HEK293 (cell line): ENCODE results near the gene ABCA7.
A peak's percentile ranks its signal among the peaks of the same experiment; 100 is the strongest.

Experiments used
- CTCF ChIA-PET: fragments of 350-600 bp; formaldehyde crosslinking; extraction: SDS; loops from one replicate; lab custom pipeline; 2021; ENCODE audit warnings: antibody characterized with exemption; lab: Yijun Ruan, JAX
- POLR2A ChIA-PET: fragments of 300-600 bp; formaldehyde crosslinking; extraction: SDS; loops from one replicate; lab custom pipeline; 2020; ENCODE audit warnings: antibody characterized with exemption, inconsistent platforms; lab: Yijun Ruan, JAX
- H3K27ac ChIP-seq: fragments of 200-500 bp; sonication (Bioruptor generic); 2 replicates; pipeline ENCODE4 v1.5.1; 2014; ENCODE audit warnings: low read depth, low read length, control low read depth, inconsistent platforms; ENCODE audit errors: extremely low read depth
- H3K36me3 ChIP-seq, 2 experiments: fragments of 200-500 bp in 1 of 2; sonication (Bioruptor generic) in 1 of 2; 1 replicate in 1 of 2; 2 replicates in 1 of 2; pipeline ENCODE4 v1.5.1; 2014 to 2017; ENCODE audit warnings: inconsistent platforms in 2 of 2, low read length in 2 of 2; ENCODE audit not compliant: control insufficient read depth in 2 of 2, insufficient read depth in 1 of 2
- H3K4me1 ChIP-seq: fragments of 200-500 bp; sonication (Bioruptor generic); 2 replicates; pipeline ENCODE4 v1.5.1; 2014; ENCODE audit warnings: mild to moderate bottlenecking, low read length, inconsistent platforms; ENCODE audit not compliant: control insufficient read depth, insufficient read depth
- H3K4me3 ChIP-seq: 2 replicates; pipeline ENCODE4 v1.5.1; 2011; ENCODE audit warnings: low read depth, mild to moderate bottlenecking, control low read depth, low read length, moderate library complexity
- H3K9me3 ChIP-seq: fragments of 200-500 bp; sonication (Bioruptor generic); 2 replicates; pipeline ENCODE4 v1.5.1; 2014; ENCODE audit warnings: low read depth, low read length, inconsistent platforms; ENCODE audit not compliant: control insufficient read depth, insufficient read depth
- AEBP2 ChIP-seq: fragments of 450-650 bp; formaldehyde crosslinking; IDR thresholded peaks from 2 replicates; pipeline ENCODE4 v1.5.1; 2016; ENCODE audit warnings: missing biosample characterization, missing genetic modification characterization, borderline replicate concordance
- GLIS1 ChIP-seq: fragments of 450-650 bp; formaldehyde crosslinking; IDR thresholded peaks from 2 replicates; pipeline ENCODE4 v1.5.1; 2016; ENCODE audit warnings: missing biosample characterization, missing genetic modification characterization
- SP7 ChIP-seq: fragments of 450-650 bp; formaldehyde crosslinking; IDR thresholded peaks from 2 replicates; pipeline ENCODE4 v1.5.1; 2016; ENCODE audit warnings: missing biosample characterization, missing genetic modification characterization
- ZBTB17 ChIP-seq: fragments of 450-650 bp; formaldehyde crosslinking; IDR thresholded peaks from 2 replicates; pipeline ENCODE4 v1.5.1; 2016; ENCODE audit warnings: missing biosample characterization, missing genetic modification characterization
- ZBTB21 ChIP-seq: fragments of 450-650 bp; formaldehyde crosslinking; IDR thresholded peaks from 2 replicates; pipeline ENCODE4 v1.5.1; 2017; ENCODE audit warnings: missing biosample characterization, missing genetic modification characterization
- ZBTB8A ChIP-seq: fragments of 450-650 bp; formaldehyde crosslinking; IDR thresholded peaks from 2 replicates; pipeline ENCODE4 v1.5.1; 2016; ENCODE audit warnings: missing biosample characterization, missing genetic modification characterization
- ZNF174 ChIP-seq: fragments of 450-650 bp; formaldehyde crosslinking; IDR thresholded peaks from 2 replicates; pipeline ENCODE4 v1.5.0; 2017; ENCODE audit warnings: missing biosample characterization, mild to moderate bottlenecking, missing genetic modification characterization
- ZNF18 ChIP-seq: fragments of 450-650 bp; formaldehyde crosslinking; IDR thresholded peaks from 2 replicates; pipeline ENCODE4 v1.5.1; 2016; ENCODE audit warnings: missing biosample characterization, missing genetic modification characterization
- ZNF202 ChIP-seq: fragments of 450-650 bp; formaldehyde crosslinking; IDR thresholded peaks from 2 replicates; pipeline ENCODE4 v1.5.1; 2016; ENCODE audit warnings: missing biosample characterization, missing genetic modification characterization, borderline replicate concordance
- ZNF221 ChIP-seq: fragments of 450-650 bp; formaldehyde crosslinking; IDR thresholded peaks from 2 replicates; pipeline ENCODE4 v1.5.1; 2017; ENCODE audit warnings: missing biosample characterization, missing genetic modification characterization, borderline replicate concordance
- ZNF223 ChIP-seq: fragments of 450-650 bp; formaldehyde crosslinking; IDR thresholded peaks from 2 replicates; pipeline ENCODE4 v1.5.1; 2016; ENCODE audit warnings: missing biosample characterization, missing genetic modification characterization
- ZNF266 ChIP-seq: fragments of 450-650 bp; formaldehyde crosslinking; IDR thresholded peaks from 2 replicates; pipeline ENCODE4 v1.5.1; 2016; ENCODE audit warnings: missing biosample characterization, missing genetic modification characterization, low read depth
- ZNF280C ChIP-seq: fragments of 450-650 bp; formaldehyde crosslinking; IDR thresholded peaks from 2 replicates; pipeline ENCODE4 v1.5.1; 2016; ENCODE audit warnings: missing biosample characterization, missing genetic modification characterization
- ZNF398 ChIP-seq: fragments of 450-650 bp; formaldehyde crosslinking; IDR thresholded peaks from 2 replicates; pipeline ENCODE4 v1.5.1; 2017; ENCODE audit warnings: missing biosample characterization, missing genetic modification characterization
- ZNF513 ChIP-seq: fragments of 450-650 bp; IDR thresholded peaks from 2 replicates; pipeline ENCODE4 v1.5.1; 2018; ENCODE audit warnings: missing biosample characterization, missing genetic modification characterization
- ZNF514 ChIP-seq: fragments of 450-650 bp; formaldehyde crosslinking; IDR thresholded peaks from 2 replicates; pipeline ENCODE4 v1.5.1; 2016; ENCODE audit warnings: missing biosample characterization, missing genetic modification characterization
- ZNF530 ChIP-seq: fragments of 450-650 bp; formaldehyde crosslinking; IDR thresholded peaks from 2 replicates; pipeline ENCODE4 v1.5.1; 2016; ENCODE audit warnings: low read depth, missing biosample characterization, missing genetic modification characterization
- ZNF585B ChIP-seq: fragments of 450-650 bp; formaldehyde crosslinking; IDR thresholded peaks from 2 replicates; pipeline ENCODE4 v1.5.1; 2016; ENCODE audit warnings: missing biosample characterization, missing genetic modification characterization
- ZNF621 ChIP-seq: fragments of 450-650 bp; formaldehyde crosslinking; IDR thresholded peaks from 2 replicates; pipeline ENCODE4 v1.5.1; 2017; ENCODE audit warnings: missing biosample characterization, missing genetic modification characterization
- ZNF626 ChIP-seq: fragments of 450-650 bp; sonication (Bioruptor Pico); formaldehyde crosslinking; IDR thresholded peaks from 2 replicates; pipeline ENCODE4 v1.5.1; 2018; ENCODE audit warnings: missing biosample characterization, missing genetic modification characterization, inconsistent platforms
- ZNF658 ChIP-seq: fragments of 450-650 bp; formaldehyde crosslinking; IDR thresholded peaks from 2 replicates; pipeline ENCODE4; 2016; ENCODE audit warnings: missing biosample characterization, missing genetic modification characterization
- ZNF747 ChIP-seq: fragments of 450-650 bp; formaldehyde crosslinking; IDR thresholded peaks from 2 replicates; pipeline ENCODE4 v1.5.1; 2016; ENCODE audit warnings: missing biosample characterization, missing genetic modification characterization
- ZNF785 ChIP-seq: fragments of 450-650 bp; formaldehyde crosslinking; IDR thresholded peaks from 2 replicates; pipeline ENCODE4 v1.5.1; 2016; ENCODE audit warnings: missing biosample characterization, missing genetic modification characterization
- ZNF837 ChIP-seq: fragments of 450-650 bp; formaldehyde crosslinking; IDR thresholded peaks from 2 replicates; pipeline ENCODE4 v1.5.1; 2016; ENCODE audit warnings: missing biosample characterization, missing genetic modification characterization

Gene ABCA7

GRCh38 chr19:1058112-1058511 lies 18.2 kb downstream of the ABCA7 start:
- Histone ChIP-seq H3K36me3 (peaks cover 0 to 44% of the 10 kb centered on the region in 2 experiments; a peak in 2 of 3 replicates), H3K9me3 (no peaks in the 10 kb centered on the region), H3K27ac (no peak overlapping the region), H3K4me3 (no peak overlapping the region), H3K4me1 (no peaks in the 10 kb centered on the region)
- no peak for TF ChIP-seq ZNF658 (tag by site-specific recombination)
- no peak for TF ChIP-seq AEBP2 (tag by site-specific recombination)
- peak; percentile 88 for TF ChIP-seq GLIS1 (tag by site-specific recombination)
- no peak for TF ChIP-seq ZNF280C (tag by site-specific recombination)
- no peak for TF ChIP-seq ZNF398 (tag by site-specific recombination)
- TF ChIP-seq ZNF621 (tag by site-specific recombination): no peak
- no peak for TF ChIP-seq ZNF221 (tag by site-specific recombination)
- CTCF ChIA-PET: interaction anchor here (0.9 kb wide), 1 partner anchor 137 kb away, joined by 3 read pairs; no protein-coding TSS in a partner anchor
- POLR2A ChIA-PET: no interaction called here

- Histone ChIP-seq H3K27ac (no peak overlapping the region), H3K36me3 (peaks cover 0 to 32% of the 10 kb centered on the region in 2 experiments; a peak in 2 of 3 replicates), H3K4me1 (no peaks in the 10 kb centered on the region), H3K4me3 (no peak overlapping the region), H3K9me3 (no peaks in the 10 kb centered on the region)
- no peak for TF ChIP-seq ZNF585B (tag by site-specific recombination)
- ChIA-PET CTCF (no interaction called here), POLR2A (interaction anchor here (0.7 kb wide), 1 partner anchor 9 kb away, joined by 5 read pairs; no protein-coding TSS in a partner anchor)
Observed at GRCh38 chr19:1060689-1061088, 20.8 kb downstream of the ABCA7 start.

- CTCF ChIA-PET: no interaction called here
- no peak overlapping the region for H3K4me3 ChIP-seq
- peaks cover 0 to 19% of the 10 kb centered on the region in 2 experiments; a peak in 2 of 3 replicates for H3K36me3 ChIP-seq
- H3K27ac ChIP-seq: no peak overlapping the region
- H3K9me3 ChIP-seq: no peaks in the 10 kb centered on the region
- peaks cover 2% of the 10 kb centered on the region; the same call in 1 of the 2 replicates for H3K4me1 ChIP-seq
- POLR2A ChIA-PET: interaction anchor here (0.6 kb wide), 1 partner anchor 19 kb away, joined by 3 read pairs; no protein-coding TSS in a partner anchor
- no peak for TF ChIP-seq SP7 (tag by site-specific recombination)
- TF ChIP-seq ZNF626 (tag by site-specific recombination): no peak
- no peak for TF ChIP-seq ZNF223
- TF ChIP-seq ZBTB8A: no peak
- TF ChIP-seq ZBTB17 (tag by site-specific recombination): no peak
- TF ChIP-seq ZNF530 (tag by site-specific recombination): no peak
- TF ChIP-seq ZBTB21 (tag by site-specific recombination): no peak
- no peak for TF ChIP-seq ZNF174 (tag by site-specific recombination)
- no peak for TF ChIP-seq ZNF514 (tag by site-specific recombination)
- no peak for TF ChIP-seq ZNF513 (tag by site-specific recombination)
- TF ChIP-seq ZNF747 (tag by site-specific recombination): no peak
- no peak for TF ChIP-seq ZNF18 (tag by site-specific recombination)
- no peak for TF ChIP-seq ZNF785 (tag by site-specific recombination)
- no peak for TF ChIP-seq ZNF837 (tag by site-specific recombination)
- no peak for TF ChIP-seq ZNF266 (tag by site-specific recombination)
- TF ChIP-seq ZNF202 (tag by site-specific recombination): no peak
Observed at GRCh38 chr19:1061987-1062386, 22.1 kb downstream of the ABCA7 start.
